SK-N-SH treated with all-trans-retinoic acid at 6 μM for 48 hours (cell line): Measurements from ENCODE around the gene PARVG.

Source experiments
- ATAC-seq: fragments of 200-7000 bp; cut with Tn5 transposase; 3 replicates; pipeline ENCODE4 v1.9.1; 2020; ENCODE audit warnings: mild to moderate bottlenecking, moderate library complexity
- ARNTL ChIP-seq: fragments of 450-650 bp; formaldehyde crosslinking; IDR thresholded peaks from 2 replicates; pipeline ENCODE4 v1.5.0; 2020; ENCODE audit warnings: low read depth, mild to moderate bottlenecking, moderate library complexity, borderline replicate concordance
- BACH2 ChIP-seq: fragments of 250-450 bp; sonication (Bioruptor Pico); IDR thresholded peaks from 2 replicates; pipeline ENCODE4 v1.9.0; 2021; ENCODE audit warnings: mild to moderate bottlenecking, borderline replicate concordance
- CREB5 ChIP-seq: fragments of 250-450 bp; sonication (Bioruptor Pico); IDR thresholded peaks from 2 replicates; pipeline ENCODE4 v1.5.1; 2020; ENCODE audit warnings: low read depth, mild to moderate bottlenecking, moderate library complexity
- CSDC2 ChIP-seq: fragments of 250-450 bp; sonication (Bioruptor Pico); IDR thresholded peaks from 2 replicates; pipeline ENCODE4 v1.5.0; 2020; ENCODE audit warnings: mild to moderate bottlenecking, moderate library complexity
- ESRRG ChIP-seq: fragments of 250-450 bp; sonication (Bioruptor Pico); IDR thresholded peaks from 2 replicates; pipeline ENCODE4 v1.6.1; 2021; ENCODE audit warnings: mild to moderate bottlenecking
- GLIS3 ChIP-seq: fragments of 250-450 bp; sonication (Bioruptor Pico); IDR thresholded peaks from 2 replicates; pipeline ENCODE4 v1.5.0; 2020; ENCODE audit warnings: mild to moderate bottlenecking, moderate library complexity
- ISL1 ChIP-seq: fragments of 250-450 bp; sonication (Bioruptor Pico); IDR thresholded peaks from 2 replicates; pipeline ENCODE4 v2.1.2; 2022; ENCODE audit warnings: mild to moderate bottlenecking, moderate library complexity
- OSR1 ChIP-seq: fragments of 250-450 bp; sonication (Bioruptor Pico); IDR thresholded peaks from 2 replicates; pipeline ENCODE4 v1.8.0; 2022; ENCODE audit warnings: moderate library complexity, mild to moderate bottlenecking, inconsistent platforms
- PATZ1 ChIP-seq: fragments of 250-450 bp; sonication (Bioruptor Pico); IDR thresholded peaks from 2 replicates; pipeline ENCODE4 v1.8.0; 2020; ENCODE audit warnings: mild to moderate bottlenecking, moderate library complexity, borderline replicate concordance
- POU6F1 ChIP-seq: fragments of 250-450 bp; sonication (Bioruptor Pico); IDR thresholded peaks from 2 replicates; pipeline ENCODE4 v1.8.0; 2021; ENCODE audit warnings: low read depth, mild to moderate bottlenecking, moderate library complexity, borderline replicate concordance
- PPARA ChIP-seq: fragments of 250-450 bp; sonication (Bioruptor Pico); IDR thresholded peaks from 2 replicates; pipeline ENCODE4 v1.5.0; 2020; ENCODE audit warnings: mild to moderate bottlenecking, borderline replicate concordance
- RARB ChIP-seq: fragments of 250-450 bp; sonication (Bioruptor Pico); IDR thresholded peaks from 2 replicates; pipeline ENCODE4 v1.8.0; 2021; ENCODE audit warnings: mild to moderate bottlenecking, moderate library complexity
- SNAI2 ChIP-seq: fragments of 250-450 bp; sonication (Bioruptor Pico); IDR thresholded peaks from 2 replicates; pipeline ENCODE4 v1.5.0; 2020; ENCODE audit warnings: mild to moderate bottlenecking, moderate library complexity
- TCF4 ChIP-seq: fragments of 250-450 bp; sonication (Bioruptor Pico); IDR thresholded peaks from 2 replicates; pipeline ENCODE4 v1.8.0; 2021; ENCODE audit warnings: mild to moderate bottlenecking, moderate library complexity, borderline replicate concordance
- TOX ChIP-seq: fragments of 250-450 bp; sonication (Bioruptor Pico); IDR thresholded peaks from 2 replicates; pipeline ENCODE4 v1.8.0; 2021; ENCODE audit warnings: mild to moderate bottlenecking, moderate library complexity, borderline replicate concordance
- TSHZ2 ChIP-seq: fragments of 250-450 bp; sonication (Bioruptor Pico); IDR thresholded peaks from 2 replicates; pipeline ENCODE4 v1.5.0; 2020; ENCODE audit warnings: mild to moderate bottlenecking, moderate library complexity
- ZC3H10 ChIP-seq: fragments of 250-450 bp; sonication (Bioruptor Pico); IDR thresholded peaks from 2 replicates; pipeline ENCODE4 v1.5.1; 2021; ENCODE audit warnings: mild to moderate bottlenecking, moderate library complexity
- ZFP3 ChIP-seq: fragments of 250-450 bp; sonication (Bioruptor Pico); IDR thresholded peaks from 2 replicates; pipeline ENCODE4 v1.5.0; 2020; ENCODE audit warnings: mild to moderate bottlenecking, moderate library complexity
- ZFP30 ChIP-seq: fragments of 450-650 bp; formaldehyde crosslinking; IDR thresholded peaks from 2 replicates; pipeline ENCODE4 v1.5.0; 2022; ENCODE audit warnings: mild to moderate bottlenecking, moderate library complexity
- ZNF70 ChIP-seq: fragments of 450-650 bp; formaldehyde crosslinking; IDR thresholded peaks from 2 replicates; pipeline ENCODE4 v1.5.0; 2020; ENCODE audit warnings: mild to moderate bottlenecking, moderate library complexity
- ZNF8 ChIP-seq: fragments of 450-650 bp; formaldehyde crosslinking; IDR thresholded peaks from 2 replicates; pipeline ENCODE4 v1.5.0; 2020; ENCODE audit warnings: mild to moderate bottlenecking, moderate library complexity

Gene PARVG

GRCh38 chr22:44220727-44221680, 40.3 kb downstream of the PARVG start:
- TF ChIP-seq GLIS3 (CRISPR knock-in tag) = no peak
- TF ChIP-seq BACH2 (CRISPR knock-in tag) = no peak
- no peak for TF ChIP-seq POU6F1
- TF ChIP-seq TSHZ2 = no peak
- TF ChIP-seq ESRRG (CRISPR knock-in tag) = no peak
- no peak for TF ChIP-seq CSDC2 (CRISPR knock-in tag)
- TF ChIP-seq ZC3H10 = no peak
- TF ChIP-seq ZNF70 (CRISPR knock-in tag) = no peak
- TF ChIP-seq ZFP30 (CRISPR knock-in tag) = no peak
- no peak for TF ChIP-seq ISL1 (CRISPR knock-in tag)
- no peak for TF ChIP-seq TCF4
- no peak for TF ChIP-seq SNAI2 (CRISPR knock-in tag)
- no peak for TF ChIP-seq PPARA (CRISPR knock-in tag)
- no peak for TF ChIP-seq CREB5
- no peak for ATAC-seq

- ATAC-seq = no peak
- TF ChIP-seq PPARA (CRISPR knock-in tag) = no peak
- no peak for TF ChIP-seq PATZ1 (CRISPR knock-in tag)
- TF ChIP-seq TOX (CRISPR knock-in tag) = no peak
- no peak for TF ChIP-seq SNAI2 (CRISPR knock-in tag)
- TF ChIP-seq ZNF8 (CRISPR knock-in tag) = no peak
- TF ChIP-seq BACH2 (CRISPR knock-in tag) = no peak
- no peak for TF ChIP-seq ZFP30 (CRISPR knock-in tag)
- TF ChIP-seq GLIS3 (CRISPR knock-in tag) = no peak
Measured at GRCh38 chr22:44221710-44222475, 41.2 kb downstream of the PARVG start.

- no peak for TF ChIP-seq CSDC2 (CRISPR knock-in tag)
- no peak for ATAC-seq
Measured at GRCh38 chr22:44224166-44224565, 43.4 kb downstream of the PARVG start.

- no peak for ATAC-seq
- no peak for TF ChIP-seq ZC3H10
- TF ChIP-seq ARNTL (CRISPR knock-in tag) = no peak
- no peak for TF ChIP-seq CSDC2 (CRISPR knock-in tag)
- TF ChIP-seq BACH2 (CRISPR knock-in tag) = no peak
- TF ChIP-seq ESRRG (CRISPR knock-in tag) = no peak
- no peak for TF ChIP-seq ISL1 (CRISPR knock-in tag)
- no peak for TF ChIP-seq OSR1 (CRISPR knock-in tag)
- no peak for TF ChIP-seq RARB (CRISPR knock-in tag)
- no peak for TF ChIP-seq ZNF70 (CRISPR knock-in tag)
- TF ChIP-seq GLIS3 (CRISPR knock-in tag) = no peak
- no peak for TF ChIP-seq SNAI2 (CRISPR knock-in tag)
- no peak for TF ChIP-seq TOX (CRISPR knock-in tag)
- no peak for TF ChIP-seq TCF4
- TF ChIP-seq POU6F1 = no peak
- TF ChIP-seq ZFP3 (CRISPR knock-in tag) = no peak
- TF ChIP-seq PPARA (CRISPR knock-in tag) = no peak
- TF ChIP-seq ZFP30 (CRISPR knock-in tag) = no peak
- no peak for TF ChIP-seq CREB5
Measured at GRCh38 chr22:44225091-44225689, 44.5 kb downstream of the PARVG start.
